HepG2 (cell line): ENCODE data around the gene VAT1L. TPM values are rescaled to one million over a fixed set of nuclear protein-coding genes. Genes with fewer than 3 reads are reported as not detected.

ENCODE experiments used
- ATAC-seq: fragments of 200-7000 bp; cut with Tn5 transposase; 3 replicates; pipeline ENCODE4 v1.9.1; 2020; ENCODE audit warnings: mild to moderate bottlenecking, moderate library complexity
- BruUV-seq: library from RNA; stranded (reverse); fragments of 400-500 nt; replicated peaks from 2 replicates; lab custom pipeline; 2021; lab: Mats Ljungman, UMichigan
- CTCF ChIA-PET: fragments of 300-600 bp; formaldehyde crosslinking; extraction: SDS; loops from one replicate; lab custom pipeline; 2021; ENCODE audit warnings: low total read pairs, inconsistent platforms, low intra/inter-chr PET ratio; lab: Yijun Ruan, JAX
- POLR2A ChIA-PET: fragments of 350-600 bp; sonication (Branson Sonifier 250); formaldehyde crosslinking; loops from one replicate; lab custom pipeline; 2020; ENCODE audit warnings: antibody characterized with exemption, inconsistent platforms; lab: Yijun Ruan, JAX
- DNase-seq: peaks from one replicate; pipeline ENCODE4 v3.0.0-alpha.2; 2015; ENCODE audit warnings: low spot score
- FAIRE-seq: peaks from 3 replicates; lab custom pipeline; 2011; peaks lifted over from hg19 to GRCh38; lab: Jason Lieb, UNC
- H2AFZ ChIP-seq: one replicate; pipeline ENCODE4 v1.6.1; 2011; ENCODE audit warnings: low read length, inconsistent platforms
- H3K27ac ChIP-seq: fragments of 300-600 bp; 3 replicates; pipeline ENCODE4 v1.8.0; 2011; ENCODE audit warnings: mixed run types, mild to moderate bottlenecking, mixed read lengths, low read length, inconsistent platforms; ENCODE audit not compliant: insufficient read depth; ENCODE audit errors: extremely low read length
- H3K27me3 ChIP-seq, 2 experiments: fragments of 200-600 bp in 1 of 2; 2 replicates in 1 of 2; 3 replicates in 1 of 2; pipeline versions ENCODE4 v1.6.0 to v1.8.0; 2011; ENCODE audit warnings: low read length in 2 of 2, mild to moderate bottlenecking in 2 of 2, moderate library complexity in 2 of 2, inconsistent platforms in 1 of 2; ENCODE audit not compliant: insufficient read depth in 2 of 2, control insufficient read depth in 1 of 2
- H3K36me3 ChIP-seq, 2 experiments: fragments of 200-600 bp in 1 of 2; replicated peaks in 1 of 2; 2 replicates in 1 of 2; 3 replicates in 1 of 2; pipeline versions ENCODE4 v1.5.1 to v1.8.0; 2011; ENCODE audit warnings: low read length in 2 of 2, inconsistent platforms in 1 of 2; ENCODE audit not compliant: insufficient read depth in 2 of 2, control insufficient read depth in 1 of 2
- H3K4me1 ChIP-seq: 2 replicates; pipeline ENCODE4 v1.5.1; 2012; ENCODE audit warnings: low read length, inconsistent platforms; ENCODE audit not compliant: insufficient read depth
- H3K4me2 ChIP-seq: 2 replicates; pipeline ENCODE4 v1.6.0; 2011; ENCODE audit warnings: low read depth, low read length, inconsistent platforms
- H3K4me3 ChIP-seq, 3 experiments: fragments of 200-600 bp in 1 of 3; sonication (generic), shearing (Covaris generic) in 1 of 3; replicated peaks in 1 of 3; 2 replicates each; pipeline ENCODE4 v1.5.1; 2011 to 2016; ENCODE audit warnings: low read length in 3 of 3, inconsistent platforms in 2 of 3, low read depth in 2 of 3, mild to moderate bottlenecking in 2 of 3, control low read depth in 1 of 3, mixed read lengths in 1 of 3; ENCODE audit not compliant: insufficient read depth in 1 of 3
- H3K79me2 ChIP-seq: one replicate; pipeline ENCODE4 v1.6.1; 2011; ENCODE audit warnings: low read length, inconsistent platforms; ENCODE audit not compliant: insufficient read depth
- H3K9ac ChIP-seq: 2 replicates; pipeline ENCODE4 v1.6.0; 2011; ENCODE audit warnings: mild to moderate bottlenecking, low read depth, low read length, inconsistent platforms; ENCODE audit not compliant: insufficient read depth
- H3K9me3 ChIP-seq: 2 replicates; pipeline ENCODE4 v1.5.1; 2012; ENCODE audit warnings: mild to moderate bottlenecking, low read length
- H4K20me1 ChIP-seq: 2 replicates; pipeline ENCODE4 v1.6.0; 2011; ENCODE audit warnings: inconsistent platforms, mild to moderate bottlenecking, low read length, moderate library complexity; ENCODE audit not compliant: insufficient read depth
- ATF7 ChIP-seq, 2 experiments: fragments of 450-650 bp in 1 of 2; sonication (generic) in 1 of 2; formaldehyde crosslinking in 1 of 2; IDR thresholded peaks; 2 replicates each; pipeline versions ENCODE4 v1.4.0 to v1.6.1; 2016 to 2020; ENCODE audit warnings: antibody characterized with exemption in 1 of 2, mild to moderate bottlenecking in 1 of 2, missing genetic modification reagents in 1 of 2
- CREB1 ChIP-seq, 2 experiments: fragments of 450-650 bp in 1 of 2; IDR thresholded peaks; 2 replicates each; pipeline ENCODE4 v1.6.1; 2016 to 2017; ENCODE audit warnings: control low read depth in 1 of 2, mild to moderate bottlenecking in 1 of 2, missing compliant biosample characterization in 1 of 2, missing genetic modification characterization in 1 of 2
- HDAC1 ChIP-seq: sonication (generic); formaldehyde crosslinking; IDR thresholded peaks from 2 replicates; pipeline ENCODE4 v1.5.1; 2020; ENCODE audit warnings: mild to moderate bottlenecking, missing genetic modification reagents
- SIN3B ChIP-seq: fragments of 150-350 bp; IDR thresholded peaks from 2 replicates; pipeline ENCODE4 v1.6.1; 2014; ENCODE audit warnings: low read length
- ZIK1 ChIP-seq: sonication (generic); formaldehyde crosslinking; IDR thresholded peaks from 2 replicates; pipeline ENCODE4 v1.5.0; 2020; ENCODE audit warnings: mild to moderate bottlenecking, low read depth, missing genetic modification reagents, borderline replicate concordance
- ZNF331 ChIP-seq: sonication (generic); formaldehyde crosslinking; IDR thresholded peaks from 2 replicates; pipeline ENCODE4 v1.4.0; 2020; ENCODE audit warnings: missing genetic modification reagents
- ZNF562 ChIP-seq: sonication (generic); formaldehyde crosslinking; IDR thresholded peaks from 2 replicates; pipeline ENCODE4 v1.8.0; 2022; ENCODE audit warnings: missing genetic modification reagents, borderline replicate concordance
- ZNF589 ChIP-seq: sonication (generic); formaldehyde crosslinking; conservative IDR thresholded peaks from 2 replicates; pipeline ENCODE4 v1.8.0; 2022; ENCODE audit warnings: mild to moderate bottlenecking, moderate library complexity, missing genetic modification reagents
- ZNF766 ChIP-seq: sonication (generic); formaldehyde crosslinking; IDR thresholded peaks from 2 replicates; pipeline ENCODE4 v1.5.0; 2020; ENCODE audit warnings: missing genetic modification reagents, borderline replicate concordance
- WGBS: methylation state at CpG from one replicate; pipeline ENCODE4 v1.1.6; 2017; ENCODE audit warnings: low lambda C conversion rate; 5-methylcytosine and 5-hydroxymethylcytosine counted together
- in situ Hi-C: cut with HindIII; loops from 2 replicates; pipeline ENCODE4 v1.10.0; 2017; ENCODE audit warnings: low pct_unique_long_range_greater_than_20kb; ENCODE audit not compliant: extremely low pct_ligation_motif_present
- intact Hi-C: fragments of 100-400 bp; cut with micrococcal nuclease; formaldehyde crosslinking; loops from one replicate; pipeline ENCODE4 v1.10.0; 2022; ENCODE audit not compliant: unreplicated experiment
- polyA plus RNA-seq, 8 experiments: library from polyadenylated mRNA; depleted of rRNA in 3 of 8; stranded (reverse) in 7 of 8; unstranded in 1 of 8; fragments of >200 nt; fragmentation: Illumina TruSeq in 4 of 8; extraction: Trizol in 4 of 8; gene quantifications; 2 replicates each; pipeline versions ENCODE4 v1.2.1 to v1.2.3, GENCODE V29; 2011 to 2016; ENCODE audit warnings: low read depth in 4 of 8, missing spikeins in 1 of 8, mixed read lengths in 1 of 8; ENCODE audit not compliant: insufficient read depth in 1 of 8
- total RNA-seq, 5 experiments: library from RNA; depleted of rRNA; stranded (reverse); fragments of >200 nt; fragmentation: Illumina TruSeq; extraction: Trizol; gene quantifications; 2 replicates each; pipeline ENCODE4 v1.2.3, GENCODE V29; 2016; ENCODE audit warnings: low read depth in 1 of 5

Gene VAT1L
- total and polyA plus RNA-seq, 2 of the 13 experiments (the other 11 are each of a cell fraction or from before 2014, with no cell fraction given): not detected

DNA sequence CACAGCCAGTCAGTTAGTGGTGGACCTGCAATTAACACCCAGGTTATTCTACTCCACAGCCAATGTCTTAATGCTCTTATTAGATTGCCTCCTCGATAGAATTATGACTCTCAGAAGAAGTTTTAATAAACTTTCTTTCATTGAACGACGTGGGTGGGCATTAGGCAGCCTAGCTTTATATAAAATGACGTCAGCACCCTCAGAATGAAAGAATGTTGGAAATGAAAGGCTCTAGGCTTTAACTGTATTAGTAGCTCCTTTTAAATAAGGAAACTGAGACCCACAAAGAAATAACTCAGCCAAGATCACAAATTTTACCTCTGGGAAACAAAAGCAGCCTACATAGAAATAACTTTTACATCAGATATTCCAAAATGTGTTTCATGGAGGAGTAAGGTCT is 142.7 kb downstream of the VAT1L start:
- no peak overlapping the region for H3K4me3 ChIP-seq
- no peaks in the 10 kb centered on the region for H4K20me1 ChIP-seq
- POLR2A ChIA-PET: no interaction called here
- under 1% methylated on average over 4 of the region's 4 CpGs for WGBS
- no peak overlapping the region for H3K9ac ChIP-seq
- H3K27ac ChIP-seq: no peak overlapping the region
- TF ChIP-seq HDAC1 (no peak), CREB1 (IDR thresholded peaks at IDR 0.05) (peak; percentile 85), CREB1 (CRISPR knock-in tag; IDR thresholded peaks at IDR 0.05) (no peak), ZNF562 (CRISPR knock-in tag) (no peak), SIN3B (no peak), ZNF589 (CRISPR knock-in tag) (no peak), ZNF331 (no peak), ZIK1 (CRISPR knock-in tag) (no peak), ATF7 (IDR thresholded peaks at IDR 0.05) (peak; percentile 87), ATF7 (CRISPR knock-in tag; IDR thresholded peaks at IDR 0.05) (no peak), ZNF766 (no peak)
- TF ChIP-seq, all 625 proteins: peak for 2
- intact Hi-C loops: no loop called here
- peaks cover 0 to 14% of the 10 kb centered on the region in 2 experiments; a peak in 2 of 5 replicates for H3K27me3 ChIP-seq
- in situ Hi-C loops: no loop called here
- no peak for FAIRE-seq
- no peaks in the 10 kb centered on the region for H3K36me3 ChIP-seq
- no peak overlapping the region for H2AFZ ChIP-seq
- H3K9me3 ChIP-seq: no peaks in the 10 kb centered on the region
- ATAC-seq: no peak
- H3K4me1 ChIP-seq: no peaks in the 10 kb centered on the region
- no peak overlapping the region for H3K4me2 ChIP-seq
- no TSS peak for BruUV-seq
- H3K79me2 ChIP-seq: no peaks in the 10 kb centered on the region
- DNase-seq: no peak
- CTCF ChIA-PET: no interaction called here
